ENCODE results near the gene DBNDD2.
A peak's percentile ranks its signal among the peaks of the same experiment; 100 is the strongest.

DBNDD2 gene

GRCh38 chr20:45452772-45453691 lies 44.9 kb downstream of the DBNDD2 start:
- no peak overlapping the region for H3K4me3 ChIP-seq (ENCODE audit: low read depth, low read length)
- no peak overlapping the region for H3K27ac ChIP-seq (ENCODE audit: extremely low read depth, low read depth, low read length)
- no peaks in the 10 kb centered on the region for H3K36me3 ChIP-seq (ENCODE audit: control insufficient read depth in 2 of 2, insufficient read depth in 1 of 2, low read length in 2 of 2)
- H3K4me1 ChIP-seq (ENCODE audit: control insufficient read depth, insufficient read depth, low read length) = no peaks in the 10 kb centered on the region
- no peak for TF ChIP-seq ZNF211 (tag by site-specific recombination; IDR thresholded peaks at IDR 0.05; ENCODE audit: low read depth)
- TF ChIP-seq ZBTB1 (tag by site-specific recombination; IDR thresholded peaks at IDR 0.05) = no peak
- no peak for TF ChIP-seq ZNF561 (tag by site-specific recombination; IDR thresholded peaks at IDR 0.05; ENCODE audit: borderline replicate concordance)
- TF ChIP-seq ZNF621 (tag by site-specific recombination; IDR thresholded peaks at IDR 0.05) = no peak
- no peak for TF ChIP-seq ZFP3 (tag by site-specific recombination; IDR thresholded peaks at IDR 0.05; ENCODE audit: low read depth)
- no peak for TF ChIP-seq ZNF114 (tag by site-specific recombination; IDR thresholded peaks at IDR 0.05)
- no peak for TF ChIP-seq ZNF174 (tag by site-specific recombination; IDR thresholded peaks at IDR 0.05)
- TF ChIP-seq ZNF514 (tag by site-specific recombination; IDR thresholded peaks at IDR 0.05) = no peak
- TF ChIP-seq ZNF16 (tag by site-specific recombination; IDR thresholded peaks at IDR 0.05; ENCODE audit: low read depth) = no peak
- TF ChIP-seq ZNF549 (tag by site-specific recombination; IDR thresholded peaks at IDR 0.05) = no peak
- H3K9me3 ChIP-seq (ENCODE audit: control insufficient read depth, insufficient read depth, low read depth, low read length) = no peaks in the 10 kb centered on the region
- POLR2A ChIA-PET = no interaction called here
- CTCF ChIA-PET = interaction anchor here (0.9 to 7.9 kb wide), 7 partner anchors 10 to 318 kb away, joined by 3 to 90 read pairs (median 7); partner anchors contain the start of gene SYS1

DNA sequence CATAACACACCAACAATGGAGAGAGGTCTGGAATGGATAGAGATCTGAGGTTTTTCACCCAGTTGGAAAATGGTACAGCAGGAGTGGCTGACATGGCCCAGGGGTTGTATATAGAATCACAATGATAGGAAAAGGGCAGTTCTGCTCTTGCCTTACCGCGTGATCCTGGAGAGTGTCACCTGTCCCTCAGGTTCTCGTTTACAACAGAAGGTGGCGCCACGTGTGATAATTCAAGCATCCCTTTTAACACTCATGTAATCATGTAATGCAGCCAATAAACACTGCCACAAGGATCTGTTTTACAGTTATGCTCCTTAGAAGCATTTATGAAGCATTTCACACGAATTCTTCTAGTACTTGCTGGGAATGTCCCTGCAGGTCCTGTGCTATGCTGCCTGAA lies 48.5 kb downstream of the DBNDD2 start:
- TF ChIP-seq ZFP37 (tag by site-specific recombination; IDR thresholded peaks at IDR 0.05) = no peak
- no peak for TF ChIP-seq RBAK (tag by site-specific recombination; IDR thresholded peaks at IDR 0.05)
- TF ChIP-seq ZNF596 (tag by site-specific recombination; IDR thresholded peaks at IDR 0.05) = no peak
- TF ChIP-seq ZNF292 (tag by site-specific recombination; IDR thresholded peaks at IDR 0.05; ENCODE audit: borderline replicate concordance, low read depth) = no peak
- TF ChIP-seq ZNF10 (tag by site-specific recombination; IDR thresholded peaks at IDR 0.05) = no peak
- TF ChIP-seq ZNF654 (tag by site-specific recombination; IDR thresholded peaks at IDR 0.05; ENCODE audit: low read depth) = peak; percentile 37
- TF ChIP-seq MZF1 (tag by site-specific recombination; IDR thresholded peaks at IDR 0.05; ENCODE audit: borderline replicate concordance) = no peak
- Histone ChIP-seq H3K4me3 (ENCODE audit: low read depth, low read length) (no peak overlapping the region), H3K27ac (ENCODE audit: extremely low read depth, low read depth, low read length) (no peak overlapping the region), H3K4me1 (ENCODE audit: control insufficient read depth, insufficient read depth, low read length) (no peaks in the 10 kb centered on the region), H3K36me3 (ENCODE audit: control insufficient read depth in 2 of 2, insufficient read depth in 1 of 2, low read length in 2 of 2) (no peaks in the 10 kb centered on the region), H3K9me3 (ENCODE audit: control insufficient read depth, insufficient read depth, low read depth, low read length) (no peaks in the 10 kb centered on the region)
- CTCF ChIA-PET = interaction anchor here (0.6 to 3.7 kb wide), 5 partner anchors 9 to 830 kb away, joined by 3 to 27 read pairs (median 4); no protein-coding TSS in a partner anchor
- POLR2A ChIA-PET = interaction anchor here (1.2 kb wide), 1 partner anchor 94 kb away, joined by 3 read pairs; the partner anchor contains the start of gene SYS1

GRCh38 chr20:45459606-45460005 lies 51.5 kb downstream of the DBNDD2 start:
- Histone ChIP-seq H3K36me3 (ENCODE audit: control insufficient read depth in 2 of 2, insufficient read depth in 1 of 2, low read length in 2 of 2) (no peaks in the 10 kb centered on the region), H3K27ac (ENCODE audit: extremely low read depth, low read depth, low read length) (no peak overlapping the region), H3K9me3 (ENCODE audit: control insufficient read depth, insufficient read depth, low read depth, low read length) (no peaks in the 10 kb centered on the region), H3K4me1 (ENCODE audit: control insufficient read depth, insufficient read depth, low read length) (no peaks in the 10 kb centered on the region), H3K4me3 (ENCODE audit: low read depth, low read length) (no peak overlapping the region)
- ChIA-PET POLR2A (no interaction called here), CTCF (interaction anchor here (0.7 to 3.7 kb wide), 6 partner anchors 8 to 311 kb away, joined by 3 to 17 read pairs (median 3); no protein-coding TSS in a partner anchor)
- TF ChIP-seq, protein P1, sequence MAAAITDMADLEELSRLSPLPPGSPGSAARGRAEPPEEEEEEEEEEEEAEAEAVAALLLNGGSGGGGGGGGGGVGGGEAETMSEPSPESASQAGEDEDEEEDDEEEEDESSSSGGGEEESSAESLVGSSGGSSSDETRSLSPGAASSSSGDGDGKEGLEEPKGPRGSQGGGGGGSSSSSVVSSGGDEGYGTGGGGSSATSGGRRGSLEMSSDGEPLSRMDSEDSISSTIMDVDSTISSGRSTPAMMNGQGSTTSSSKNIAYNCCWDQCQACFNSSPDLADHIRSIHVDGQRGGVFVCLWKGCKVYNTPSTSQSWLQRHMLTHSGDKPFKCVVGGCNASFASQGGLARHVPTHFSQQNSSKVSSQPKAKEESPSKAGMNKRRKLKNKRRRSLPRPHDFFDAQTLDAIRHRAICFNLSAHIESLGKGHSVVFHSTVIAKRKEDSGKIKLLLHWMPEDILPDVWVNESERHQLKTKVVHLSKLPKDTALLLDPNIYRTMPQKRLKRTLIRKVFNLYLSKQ (tag by site-specific recombination; IDR thresholded peaks at IDR 0.05; ENCODE audit: borderline replicate concordance) = no peak
- TF ChIP-seq ZNF426 (tag by site-specific recombination; IDR thresholded peaks at IDR 0.05) (no peak), ZEB2 (tag by site-specific recombination; IDR thresholded peaks at IDR 0.05) (no peak), ZNF433 (tag by site-specific recombination; IDR thresholded peaks at IDR 0.05; ENCODE audit: low read depth) (no peak), ZNF37A (tag by site-specific recombination; IDR thresholded peaks at IDR 0.05) (no peak), HOXA7 (CRISPR knock-in tag; IDR thresholded peaks at IDR 0.05; ENCODE audit: borderline replicate concordance) (no peak), ZNF23 (tag by site-specific recombination; IDR thresholded peaks at IDR 0.05; ENCODE audit: borderline replicate concordance) (no peak), ZFP3 (tag by site-specific recombination; IDR thresholded peaks at IDR 0.05; ENCODE audit: low read depth) (no peak), ZBTB17 (tag by site-specific recombination; IDR thresholded peaks at IDR 0.05) (no peak), ZNF660 (tag by site-specific recombination; IDR thresholded peaks at IDR 0.05) (no peak), ZNF791 (tag by site-specific recombination; IDR thresholded peaks at IDR 0.05) (no peak), ZSCAN30 (tag by site-specific recombination; IDR thresholded peaks at IDR 0.05) (no peak), ZNF114 (tag by site-specific recombination; IDR thresholded peaks at IDR 0.05) (no peak), ZNF202 (tag by site-specific recombination; IDR thresholded peaks at IDR 0.05; ENCODE audit: borderline replicate concordance) (no peak)
- TF ChIP-seq, protein P2, sequence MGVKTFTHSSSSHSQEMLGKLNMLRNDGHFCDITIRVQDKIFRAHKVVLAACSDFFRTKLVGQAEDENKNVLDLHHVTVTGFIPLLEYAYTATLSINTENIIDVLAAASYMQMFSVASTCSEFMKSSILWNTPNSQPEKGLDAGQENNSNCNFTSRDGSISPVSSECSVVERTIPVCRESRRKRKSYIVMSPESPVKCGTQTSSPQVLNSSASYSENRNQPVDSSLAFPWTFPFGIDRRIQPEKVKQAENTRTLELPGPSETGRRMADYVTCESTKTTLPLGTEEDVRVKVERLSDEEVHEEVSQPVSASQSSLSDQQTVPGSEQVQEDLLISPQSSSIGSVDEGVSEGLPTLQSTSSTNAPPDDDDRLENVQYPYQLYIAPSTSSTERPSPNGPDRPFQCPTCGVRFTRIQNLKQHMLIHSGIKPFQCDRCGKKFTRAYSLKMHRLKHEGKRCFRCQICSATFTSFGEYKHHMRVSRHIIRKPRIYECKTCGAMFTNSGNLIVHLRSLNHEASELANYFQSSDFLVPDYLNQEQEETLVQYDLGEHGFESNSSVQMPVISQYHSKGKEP (tag by site-specific recombination; IDR thresholded peaks at IDR 0.05) = no peak

All from HEK293 (cell line).